GM21717 (cell line): ENCODE data around the gene RANBP6.
A peak's percentile ranks its signal among the peaks of the same experiment; 100 is the strongest.

Experiments
- ATAC-seq: cut with Tn5 transposase; IDR thresholded peaks from one replicate; pipeline ENCODE4 v1.9.1; 2021; ENCODE audit warnings: mild to moderate bottlenecking, moderate library complexity; ENCODE audit not compliant: unreplicated experiment

The RANBP6 gene

GRCh38 chr9:6007770-6008168, 7.7 kb downstream of the RANBP6 start:
- peak; percentile 47 for ATAC-seq

GRCh38 chr9:6007058-6007769, 8.2 kb downstream of the RANBP6 start:
- peak; percentile 79 for ATAC-seq

GRCh38 chr9:6006749-6007057, 8.7 kb downstream of the RANBP6 start:
- no peak for ATAC-seq

- ATAC-seq = no peak
These were observed 14.5 kb downstream of the RANBP6 start for GRCh38 chr9:6000955-6001354.

GRCh38 chr9:5999443-6000101, 15.9 kb downstream of the RANBP6 start:
- no peak for ATAC-seq

- no peak for ATAC-seq
These were observed 20.9 kb downstream of the RANBP6 start for GRCh38 chr9:5994493-5994892.

- ATAC-seq = no peak
These were observed 27.2 kb downstream of the RANBP6 start for GRCh38 chr9:5988265-5988664.

GRCh38 chr9:5983042-5983441, 32.4 kb downstream of the RANBP6 start:
- ATAC-seq = no peak

- no peak for ATAC-seq
These were observed 33.1 kb downstream of the RANBP6 start for GRCh38 chr9:5982317-5982716.

GRCh38 chr9:5978523-5978922, 36.9 kb downstream of the RANBP6 start:
- no peak for ATAC-seq

GRCh38 chr9:5976674-5977397, 38.6 kb downstream of the RANBP6 start:
- ATAC-seq = peak; percentile 82

- ATAC-seq = no peak
These were observed 43.7 kb downstream of the RANBP6 start for GRCh38 chr9:5971740-5972139.
